OCI-LY3 (cell line): ENCODE measurements around the gene MTHFD2L.

Source experiments
- EZH2phosphoT487 ChIP-seq: fragments of 200-600 bp; shearing (Covaris generic); IDR thresholded peaks from 2 replicates; pipeline ENCODE4 v1.6.1; 2018; ENCODE audit warnings: antibody characterized with exemption, mixed run types, low read depth
- TF ChIP-seq, protein P1 (sequence below): fragments of 200-600, 300-600 bp; sonication (generic); IDR thresholded peaks from 2 replicates; pipeline ENCODE4 v1.5.1; 2014; ENCODE audit warnings: antibody characterized with exemption, low read length, low read depth

DNA sequence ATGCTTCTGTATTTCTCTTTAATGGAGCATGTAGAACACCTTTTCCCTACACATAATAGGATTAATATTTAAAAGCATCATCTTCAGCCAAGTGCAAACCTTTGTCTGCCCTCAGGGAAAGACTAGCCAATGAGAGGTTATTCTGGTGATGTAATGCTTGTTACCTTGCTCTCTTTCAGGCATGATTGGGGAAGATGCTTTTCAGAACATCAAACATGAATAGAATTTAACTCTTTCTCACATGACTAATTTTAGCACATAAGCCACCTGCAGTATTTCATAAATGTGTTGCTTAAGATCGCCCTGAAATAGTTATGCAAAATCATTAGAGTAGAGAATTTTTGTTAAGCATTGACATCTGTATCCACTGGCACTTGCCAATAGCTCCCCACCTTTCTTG, 139.6 kb downstream of the MTHFD2L start:
- TF ChIP-seq, protein P1, sequence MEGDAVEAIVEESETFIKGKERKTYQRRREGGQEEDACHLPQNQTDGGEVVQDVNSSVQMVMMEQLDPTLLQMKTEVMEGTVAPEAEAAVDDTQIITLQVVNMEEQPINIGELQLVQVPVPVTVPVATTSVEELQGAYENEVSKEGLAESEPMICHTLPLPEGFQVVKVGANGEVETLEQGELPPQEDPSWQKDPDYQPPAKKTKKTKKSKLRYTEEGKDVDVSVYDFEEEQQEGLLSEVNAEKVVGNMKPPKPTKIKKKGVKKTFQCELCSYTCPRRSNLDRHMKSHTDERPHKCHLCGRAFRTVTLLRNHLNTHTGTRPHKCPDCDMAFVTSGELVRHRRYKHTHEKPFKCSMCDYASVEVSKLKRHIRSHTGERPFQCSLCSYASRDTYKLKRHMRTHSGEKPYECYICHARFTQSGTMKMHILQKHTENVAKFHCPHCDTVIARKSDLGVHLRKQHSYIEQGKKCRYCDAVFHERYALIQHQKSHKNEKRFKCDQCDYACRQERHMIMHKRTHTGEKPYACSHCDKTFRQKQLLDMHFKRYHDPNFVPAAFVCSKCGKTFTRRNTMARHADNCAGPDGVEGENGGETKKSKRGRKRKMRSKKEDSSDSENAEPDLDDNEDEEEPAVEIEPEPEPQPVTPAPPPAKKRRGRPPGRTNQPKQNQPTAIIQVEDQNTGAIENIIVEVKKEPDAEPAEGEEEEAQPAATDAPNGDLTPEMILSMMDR: no peak
- no peak for TF ChIP-seq EZH2phosphoT487
